IPS-NIHi7 (cell line): ENCODE results near the gene MMD2.
"Not testable (repeated sequence)": the region's sequence is repeated elsewhere in the genome, so short reads cannot be mapped to it uniquely, and the experiment has no call there.

ENCODE experiments used
- DNase-seq: peaks from one replicate; pipeline ENCODE4 v3.0.0; 2012; ENCODE audit warnings: mixed read lengths; ENCODE audit errors: extremely low spot score

Gene MMD2

DNA sequence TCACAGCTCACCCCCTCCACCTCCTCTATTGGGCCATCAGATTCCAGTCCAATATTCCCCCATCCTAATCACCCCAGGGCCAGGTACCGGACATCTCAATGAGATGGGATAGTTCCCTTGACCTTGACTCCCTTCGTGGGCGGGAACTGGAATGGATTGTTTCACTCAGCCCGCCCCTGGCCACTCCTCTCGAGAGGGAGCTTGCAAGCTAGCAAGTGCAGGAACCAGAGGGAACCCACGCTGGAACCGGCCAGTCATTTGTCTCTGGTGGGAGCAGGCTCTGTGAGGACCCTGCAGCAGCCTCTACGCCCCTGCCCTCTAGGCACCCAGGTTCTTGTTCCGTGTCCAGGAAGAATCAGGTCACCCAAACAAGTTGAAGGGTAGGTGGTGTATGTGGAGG is 64.5 kb downstream of the MMD2 start:
- DNase-seq, result no peak

DNA sequence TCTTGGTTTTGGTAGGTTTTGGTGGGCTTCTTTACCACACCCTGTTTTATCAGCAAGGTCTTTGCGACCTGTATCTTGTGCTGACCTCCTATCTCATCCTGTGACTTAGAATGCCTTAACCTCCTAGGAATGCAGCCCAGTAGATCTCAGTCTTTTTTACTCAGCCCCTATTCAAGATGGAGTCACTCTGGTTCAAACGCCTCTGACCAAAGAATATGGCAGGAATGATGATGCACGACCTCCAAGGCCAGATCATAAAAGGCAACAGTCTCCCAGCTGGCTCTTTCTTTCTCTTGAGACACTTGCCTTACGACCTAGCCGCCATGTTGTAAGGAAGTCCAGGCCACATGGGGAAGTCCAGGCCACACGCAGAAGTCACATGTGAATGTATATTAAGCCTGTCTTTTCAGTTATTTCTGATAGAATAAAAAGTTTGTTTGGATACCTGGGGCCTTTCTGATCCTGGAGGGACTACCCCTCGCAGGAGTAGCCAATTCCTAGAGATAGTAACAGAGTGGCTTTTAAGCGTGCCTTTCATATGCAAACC is 65.0 kb downstream of the MMD2 start:
- DNase-seq, result no peak

GRCh38 chr7:4893188-4893587 is 65.8 kb downstream of the MMD2 start:
- DNase-seq, result not testable (repeated sequence)

- not testable (repeated sequence) for DNase-seq
Observed at GRCh38 chr7:4891522-4891921, 67.5 kb downstream of the MMD2 start.

- no peak for DNase-seq
Observed at GRCh38 chr7:4889682-4890081, 69.3 kb downstream of the MMD2 start.

DNA sequence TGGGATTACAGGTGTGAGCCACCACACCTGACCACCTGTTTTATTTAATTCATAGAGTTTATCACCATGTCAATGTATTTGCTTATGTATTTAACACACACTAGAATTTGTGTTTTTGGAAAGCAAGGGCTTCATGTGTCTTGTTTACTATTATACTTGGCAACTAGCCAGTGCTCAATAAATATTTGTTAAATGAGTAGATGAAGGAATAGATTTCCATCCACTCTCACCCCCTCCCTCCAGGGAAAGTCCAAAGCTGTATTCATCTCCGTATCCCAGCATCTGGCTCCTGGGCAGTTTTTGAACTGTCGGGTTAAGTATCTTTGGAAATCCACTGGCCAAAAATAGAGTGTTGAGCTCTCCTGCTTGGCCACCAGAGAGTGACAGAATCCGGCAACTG is 70.8 kb downstream of the MMD2 start:
- DNase-seq, result no peak

DNA sequence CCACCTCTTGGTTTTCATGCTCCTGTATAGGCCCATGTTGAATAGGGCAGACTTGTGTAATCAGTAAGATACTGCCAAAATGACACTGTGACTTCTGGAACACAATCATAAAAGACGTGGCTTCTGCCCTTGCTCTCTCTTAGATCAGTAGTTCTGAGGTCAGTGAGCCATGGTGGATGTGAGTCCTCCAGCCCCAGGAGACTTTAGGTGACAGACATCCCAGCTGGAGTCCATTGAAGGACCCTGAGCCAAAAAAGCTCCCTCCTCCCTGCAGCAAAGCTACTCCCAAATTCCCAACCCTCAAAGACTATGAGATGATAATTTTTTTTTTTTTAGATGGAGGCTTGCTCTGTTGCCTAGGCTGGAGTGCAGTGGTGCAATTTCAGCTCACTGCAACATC is 72.3 kb downstream of the MMD2 start:
- no peak for DNase-seq

DNA sequence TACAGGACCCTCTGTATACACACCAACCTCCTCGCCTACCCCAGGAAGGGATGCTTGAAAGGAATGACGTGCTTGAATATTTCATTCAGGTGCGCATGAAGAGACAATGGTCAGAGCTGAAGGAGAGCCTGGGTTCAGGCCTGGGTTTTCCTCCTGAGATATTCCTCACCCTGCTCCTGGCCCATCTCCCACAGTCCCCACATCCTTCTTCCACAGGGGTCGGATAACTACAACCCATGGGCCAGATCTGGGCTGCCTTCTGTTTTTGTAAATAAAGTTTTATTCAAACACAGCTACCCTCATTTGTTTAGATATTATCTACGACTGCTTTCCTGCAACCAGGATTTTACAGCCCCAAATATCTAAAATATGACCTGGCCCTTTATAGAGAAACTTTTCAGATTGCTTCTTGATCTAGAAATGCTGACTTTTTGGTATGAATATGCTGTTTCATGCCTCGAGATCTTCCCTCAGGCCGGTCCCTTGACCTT is 73.6 kb downstream of the MMD2 start:
- no peak for DNase-seq

- no peak for DNase-seq
Observed at GRCh38 chr7:4884164-4884563, 74.8 kb downstream of the MMD2 start.

- peak; percentile 99 for DNase-seq
Observed at GRCh38 chr7:4883372-4884144, 75.4 kb downstream of the MMD2 start, which contains the start of gene RADIL. RADIL (minus strand) TSS chr7:4883716; CDS start chr7:4878139, 5,577 bp downstream.

- DNase-seq, result no peak
Observed at GRCh38 chr7:4883033-4883371, 76.0 kb downstream of the MMD2 start.

DNA sequence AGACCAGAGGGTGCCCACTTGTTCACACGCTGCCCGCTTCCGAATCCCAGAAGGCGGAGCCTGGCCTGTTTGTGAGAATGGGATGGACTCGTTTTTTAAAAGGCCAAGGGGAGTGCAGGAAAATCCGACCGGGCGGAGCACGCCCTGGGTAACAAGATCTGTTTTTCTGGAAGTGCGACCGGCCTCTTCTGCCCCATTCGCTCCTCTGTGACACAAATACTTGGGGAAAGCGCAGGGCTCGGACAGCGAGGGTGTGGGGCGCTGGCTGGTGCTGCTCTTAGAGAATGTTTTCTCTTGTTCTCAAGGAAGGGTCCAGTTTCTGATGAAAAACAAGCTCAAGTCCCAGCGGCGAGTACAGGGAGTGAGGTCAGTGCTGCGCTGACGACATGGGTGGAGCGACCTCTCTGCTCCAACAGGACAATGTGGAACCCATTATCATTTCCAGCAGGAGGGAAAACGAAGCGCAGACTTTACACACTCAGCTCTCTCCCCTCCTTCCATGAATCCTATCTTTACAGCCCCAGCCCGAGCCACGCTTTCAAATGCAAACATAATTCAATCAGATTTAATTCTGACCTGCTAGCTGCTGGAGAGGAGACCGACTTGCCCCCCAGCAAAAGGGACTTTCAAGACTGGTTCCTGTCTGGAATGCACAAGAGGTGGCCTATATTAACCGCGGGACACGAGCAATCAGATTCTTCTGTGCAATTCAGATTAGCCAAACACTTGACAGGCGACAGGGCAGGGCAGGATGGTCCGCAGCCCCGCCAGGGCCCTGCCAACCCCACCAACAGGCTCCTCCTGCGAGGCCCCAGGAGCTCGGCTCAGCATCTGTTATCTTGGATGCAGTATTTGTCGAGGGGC is 76.6 kb downstream of the MMD2 start:
- DNase-seq, result peak; percentile 47

GRCh38 chr7:4880218-4880617 is 78.8 kb downstream of the MMD2 start:
- no peak for DNase-seq

GRCh38 chr7:4879396-4880081 is 79.4 kb downstream of the MMD2 start:
- no peak for DNase-seq

DNA sequence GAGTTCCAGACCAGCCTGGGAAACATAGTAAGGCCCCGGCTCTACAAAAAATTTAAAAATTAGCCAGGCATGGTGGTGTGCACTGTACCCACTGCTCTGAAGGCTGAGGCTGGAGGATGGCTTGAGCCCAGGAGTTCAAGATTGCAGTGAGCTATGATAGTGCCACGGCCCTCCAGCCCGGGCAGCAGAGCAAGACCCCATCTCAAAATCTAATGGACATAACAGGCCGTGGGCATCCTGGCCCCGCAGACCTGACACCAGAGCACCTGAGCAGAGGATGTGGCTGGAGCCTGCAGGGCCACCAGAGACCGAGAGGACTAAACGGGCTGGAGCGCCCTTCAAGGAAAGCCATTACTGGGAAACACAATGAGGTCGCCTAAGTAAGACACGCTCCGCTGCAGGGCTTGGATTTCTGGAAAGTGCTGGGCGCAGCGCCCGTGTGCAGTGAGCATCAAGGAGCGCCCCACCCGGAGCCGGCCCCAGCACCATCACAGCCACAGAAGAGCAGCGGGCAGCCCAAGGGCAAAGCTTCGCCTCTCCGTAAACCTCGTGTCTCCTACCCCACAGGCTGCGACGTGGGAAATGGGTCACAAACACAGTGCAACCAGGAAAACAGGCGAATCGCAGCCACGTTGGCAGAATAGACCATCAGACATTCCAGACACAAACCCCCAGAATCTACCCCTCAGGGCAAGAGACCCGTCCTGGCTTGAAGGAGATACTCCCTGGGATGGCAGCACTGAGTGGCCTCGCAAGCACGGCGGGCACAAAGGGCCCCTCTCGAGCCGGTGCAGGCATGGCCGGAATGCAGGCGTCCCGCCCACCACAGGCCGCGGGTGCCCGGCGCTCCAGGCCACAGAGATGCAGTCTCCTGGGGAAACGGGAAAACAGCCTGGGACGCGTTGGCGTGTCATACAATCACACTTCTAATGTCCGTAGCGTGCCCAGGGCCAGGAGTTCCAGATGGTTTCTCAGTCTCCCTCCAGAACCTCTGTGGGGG is 80.4 kb downstream of the MMD2 start:
- no peak for DNase-seq

DNA sequence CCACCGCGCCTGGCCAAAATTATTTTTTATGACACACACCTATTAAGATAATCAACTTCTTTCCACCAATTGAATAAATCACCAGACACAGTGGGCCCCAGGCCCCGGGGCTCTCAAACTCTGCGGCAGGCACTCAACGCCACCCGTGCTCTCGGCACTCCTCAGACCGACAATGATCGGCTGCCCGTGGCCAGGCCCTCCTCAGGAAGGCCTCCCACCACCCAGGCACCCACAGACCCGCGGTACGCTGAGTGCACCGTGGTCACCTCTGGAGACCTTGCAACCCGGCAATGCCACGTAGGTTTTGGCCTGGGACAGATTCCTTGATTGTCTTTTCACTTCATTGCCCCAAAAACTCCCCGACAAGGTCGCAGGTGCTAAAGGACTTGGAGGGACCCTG is 82.4 kb downstream of the MMD2 start:
- DNase-seq, result no peak

DNA sequence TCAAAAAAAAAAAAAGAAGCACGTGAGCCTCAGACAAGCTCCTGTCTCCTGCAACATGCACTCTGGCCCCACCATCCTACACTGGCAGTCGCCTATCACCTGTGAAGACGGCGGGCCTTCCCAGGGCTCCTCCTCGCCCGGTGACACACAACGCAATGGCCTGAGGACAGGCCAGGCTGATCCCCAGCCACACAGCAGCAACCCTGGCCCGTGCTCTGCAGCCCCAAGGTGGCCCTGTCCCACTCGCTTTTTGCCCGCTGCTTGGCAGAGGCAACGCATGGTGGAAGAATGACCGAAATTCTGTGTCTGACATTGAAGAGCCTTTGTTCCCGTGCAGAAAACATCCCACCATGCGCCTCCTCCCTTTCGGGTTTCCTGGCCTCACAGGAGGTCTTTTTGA is 83.6 kb downstream of the MMD2 start:
- DNase-seq, result no peak

DNA sequence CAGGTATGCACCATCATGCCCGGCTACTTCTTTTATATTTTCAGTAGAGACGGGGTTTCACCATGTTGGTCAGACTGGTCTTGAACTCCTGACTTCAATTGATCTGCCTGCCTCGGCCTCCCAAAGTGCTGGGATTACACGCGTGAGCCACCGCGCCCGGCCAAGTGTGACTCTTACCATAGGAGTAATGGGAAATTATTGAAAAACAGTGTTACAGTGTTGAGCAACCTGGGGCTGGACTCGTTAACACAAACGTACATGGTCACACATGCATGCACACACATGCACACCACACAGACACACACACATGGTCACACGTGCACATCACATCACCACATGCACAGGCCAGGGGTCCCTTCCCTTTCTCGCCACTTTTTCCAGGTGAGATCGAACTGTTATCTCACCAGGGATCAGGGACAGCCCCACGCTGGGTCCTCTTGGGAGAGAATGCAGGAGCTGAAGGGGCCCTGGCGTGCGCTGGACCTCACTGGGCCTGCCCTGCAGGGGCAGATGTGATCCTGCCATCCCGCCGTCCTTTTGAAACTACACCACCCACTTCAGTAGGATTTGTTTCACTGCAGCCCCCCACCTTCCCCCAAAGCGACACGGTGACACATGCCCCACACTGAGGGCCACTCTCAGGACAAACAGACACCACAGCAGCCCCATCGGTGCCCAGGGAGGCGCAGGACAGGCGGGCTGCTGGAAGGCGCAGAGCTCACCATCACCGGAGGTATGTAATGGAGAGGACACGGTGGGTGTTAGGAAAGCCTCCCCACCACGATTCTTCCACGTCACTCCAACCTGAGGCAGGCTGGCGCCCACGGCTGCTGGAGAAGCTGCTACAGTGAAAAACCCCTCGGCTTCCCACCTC is 85.7 kb downstream of the MMD2 start:
- no peak for DNase-seq

DNA sequence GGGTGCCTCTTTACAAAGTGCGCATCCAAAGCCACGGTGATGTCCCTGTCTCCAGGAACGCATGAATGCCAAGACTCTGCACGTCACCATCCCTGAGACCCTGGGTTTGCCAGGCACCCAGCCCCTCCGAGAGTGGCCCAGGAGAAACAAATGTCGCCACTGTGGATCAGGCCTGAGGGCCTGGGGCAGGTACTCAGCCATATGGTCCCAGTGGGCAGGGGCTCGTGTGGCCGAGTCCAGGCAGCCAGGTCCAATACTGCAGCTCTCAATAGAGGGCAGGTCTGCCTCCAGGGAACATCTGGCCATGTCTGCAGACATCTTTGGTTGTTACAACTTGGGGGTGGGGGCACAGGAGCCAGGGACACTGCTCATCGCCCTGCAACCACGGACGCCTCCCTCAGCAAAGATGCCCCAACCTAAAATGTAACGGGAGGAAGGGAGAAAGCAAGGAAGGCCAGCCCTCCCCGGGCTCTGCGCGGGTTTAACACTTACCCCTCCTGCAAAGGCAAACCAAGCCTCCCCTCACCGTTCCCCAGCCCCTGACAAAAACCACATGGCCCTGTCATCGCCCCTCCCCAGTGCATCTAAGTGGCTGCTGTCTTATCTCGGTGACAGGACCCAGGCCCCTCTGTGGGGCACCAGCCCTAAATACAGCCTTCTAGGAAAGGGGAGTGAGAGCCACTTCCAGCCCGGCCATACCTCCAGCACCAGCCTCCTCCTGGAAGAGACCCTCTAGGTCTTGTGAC is 86.9 kb downstream of the MMD2 start:
- peak; percentile 39 for DNase-seq
